Gastroesophageal sphincter (tissue), 3 donors: Measurements from ENCODE around the gene DIO1.

Source experiments
- CTCF ChIP-seq, 4 experiments: fragments of 200-600 bp in 2 of 4; fragments of 450-650 bp in 2 of 4; sonication (generic) in 1 of 4; IDR thresholded peaks; one replicate each; pipeline ENCODE4 v1.5.1; 2017 to 2019; ENCODE audit warnings: antibody characterized with exemption in 4 of 4, mild to moderate bottlenecking in 2 of 4, moderate library complexity in 2 of 4
- EP300 ChIP-seq: sonication (generic); formaldehyde crosslinking; IDR thresholded peaks from one replicate; pipeline ENCODE4 v1.6.1; 2017; ENCODE audit warnings: antibody characterized with exemption, mild to moderate bottlenecking

- no peak for TF ChIP-seq EP300
- no peak for TF ChIP-seq CTCF (IDR thresholded peaks at IDR 0.05)
Measured at GRCh38 chr1:53891678-53892077, 2.3 kb upstream of the DIO1 start.
